HEK293 (cell line): Measurements from ENCODE around the gene SEMA3G.

ENCODE experiments used
- CTCF ChIA-PET: fragments of 350-600 bp; formaldehyde crosslinking; extraction: SDS; loops from one replicate; lab custom pipeline; 2021; ENCODE audit warnings: antibody characterized with exemption; lab: Yijun Ruan, JAX
- POLR2A ChIA-PET: fragments of 300-600 bp; formaldehyde crosslinking; extraction: SDS; loops from one replicate; lab custom pipeline; 2020; ENCODE audit warnings: antibody characterized with exemption, inconsistent platforms; lab: Yijun Ruan, JAX
- H3K27ac ChIP-seq: fragments of 200-500 bp; sonication (Bioruptor generic); 2 replicates; pipeline ENCODE4 v1.5.1; 2014; ENCODE audit warnings: low read depth, low read length, control low read depth, inconsistent platforms; ENCODE audit errors: extremely low read depth
- H3K36me3 ChIP-seq, 2 experiments: fragments of 200-500 bp in 1 of 2; sonication (Bioruptor generic) in 1 of 2; 1 replicate in 1 of 2; 2 replicates in 1 of 2; pipeline ENCODE4 v1.5.1; 2014 to 2017; ENCODE audit warnings: inconsistent platforms in 2 of 2, low read length in 2 of 2; ENCODE audit not compliant: control insufficient read depth in 2 of 2, insufficient read depth in 1 of 2
- H3K4me1 ChIP-seq: fragments of 200-500 bp; sonication (Bioruptor generic); 2 replicates; pipeline ENCODE4 v1.5.1; 2014; ENCODE audit warnings: mild to moderate bottlenecking, low read length, inconsistent platforms; ENCODE audit not compliant: control insufficient read depth, insufficient read depth
- H3K4me3 ChIP-seq: 2 replicates; pipeline ENCODE4 v1.5.1; 2011; ENCODE audit warnings: low read depth, mild to moderate bottlenecking, control low read depth, low read length, moderate library complexity
- H3K9me3 ChIP-seq: fragments of 200-500 bp; sonication (Bioruptor generic); 2 replicates; pipeline ENCODE4 v1.5.1; 2014; ENCODE audit warnings: low read depth, low read length, inconsistent platforms; ENCODE audit not compliant: control insufficient read depth, insufficient read depth
- BCL11B ChIP-seq: fragments of 450-650 bp; formaldehyde crosslinking; IDR thresholded peaks from 2 replicates; pipeline ENCODE4 v1.5.1; 2016; ENCODE audit warnings: low read depth, missing biosample characterization, missing genetic modification characterization
- KLF16 ChIP-seq: fragments of 450-650 bp; formaldehyde crosslinking; IDR thresholded peaks from 2 replicates; pipeline ENCODE4 v1.5.1; 2017; ENCODE audit warnings: missing biosample characterization, missing genetic modification characterization
- RBAK ChIP-seq: fragments of 450-650 bp; formaldehyde crosslinking; IDR thresholded peaks from 2 replicates; pipeline ENCODE4 v1.5.1; 2016; ENCODE audit warnings: missing biosample characterization, missing genetic modification characterization
- ZBTB20 ChIP-seq: fragments of 450-650 bp; formaldehyde crosslinking; IDR thresholded peaks from 2 replicates; pipeline ENCODE4 v1.5.1; 2016; ENCODE audit warnings: missing biosample characterization, missing genetic modification characterization
- ZBTB21 ChIP-seq: fragments of 450-650 bp; formaldehyde crosslinking; IDR thresholded peaks from 2 replicates; pipeline ENCODE4 v1.5.1; 2017; ENCODE audit warnings: missing biosample characterization, missing genetic modification characterization
- ZBTB7A ChIP-seq: fragments of 450-650 bp; formaldehyde crosslinking; IDR thresholded peaks from 2 replicates; pipeline ENCODE4 v1.5.1; 2016; ENCODE audit warnings: low read depth, missing biosample characterization, missing genetic modification characterization
- ZEB2 ChIP-seq: fragments of 450-650 bp; formaldehyde crosslinking; IDR thresholded peaks from 2 replicates; pipeline ENCODE4 v1.5.1; 2016; ENCODE audit warnings: missing biosample characterization, missing genetic modification characterization
- ZNF121 ChIP-seq: fragments of 450-650 bp; formaldehyde crosslinking; IDR thresholded peaks from 2 replicates; pipeline ENCODE4 v1.5.1; 2016; ENCODE audit warnings: missing biosample characterization, missing genetic modification characterization
- ZNF239 ChIP-seq: fragments of 450-650 bp; formaldehyde crosslinking; IDR thresholded peaks from 2 replicates; pipeline ENCODE4 v1.5.1; 2016; ENCODE audit warnings: missing biosample characterization, missing genetic modification characterization
- ZNF391 ChIP-seq: fragments of 450-650 bp; formaldehyde crosslinking; IDR thresholded peaks from 2 replicates; pipeline ENCODE4 v1.5.1; 2016; ENCODE audit warnings: low read depth, missing biosample characterization, missing genetic modification characterization, borderline replicate concordance
- ZNF48 ChIP-seq: fragments of 450-650 bp; formaldehyde crosslinking; IDR thresholded peaks from 2 replicates; pipeline ENCODE4 v1.5.1; 2016; ENCODE audit warnings: missing biosample characterization, missing genetic modification characterization
- ZNF521 ChIP-seq: fragments of 450-650 bp; formaldehyde crosslinking; IDR thresholded peaks from 2 replicates; pipeline ENCODE4 v1.5.1; 2017; ENCODE audit warnings: missing biosample characterization, mild to moderate bottlenecking, missing genetic modification characterization
- ZNF548 ChIP-seq: fragments of 450-650 bp; formaldehyde crosslinking; IDR thresholded peaks from 2 replicates; pipeline ENCODE4 v1.5.1; 2016; ENCODE audit warnings: missing biosample characterization, missing genetic modification characterization
- ZNF558 ChIP-seq: fragments of 450-650 bp; formaldehyde crosslinking; IDR thresholded peaks from 2 replicates; pipeline ENCODE4 v1.5.1; 2016; ENCODE audit warnings: missing biosample characterization, missing genetic modification characterization
- ZNF626 ChIP-seq: fragments of 450-650 bp; sonication (Bioruptor Pico); formaldehyde crosslinking; IDR thresholded peaks from 2 replicates; pipeline ENCODE4 v1.5.1; 2018; ENCODE audit warnings: missing biosample characterization, missing genetic modification characterization, inconsistent platforms
- ZNF664 ChIP-seq: fragments of 450-650 bp; formaldehyde crosslinking; IDR thresholded peaks from 2 replicates; pipeline ENCODE4 v1.5.1; 2016; ENCODE audit warnings: missing biosample characterization, missing genetic modification characterization
- ZNF701 ChIP-seq: fragments of 450-650 bp; formaldehyde crosslinking; IDR thresholded peaks from 2 replicates; pipeline ENCODE4 v1.5.1; 2016; ENCODE audit warnings: missing biosample characterization, missing genetic modification characterization
- ZNF768 ChIP-seq: fragments of 450-650 bp; formaldehyde crosslinking; IDR thresholded peaks from 2 replicates; pipeline ENCODE4 v1.5.1; 2018; ENCODE audit warnings: missing biosample characterization, mild to moderate bottlenecking, missing genetic modification characterization
- TF ChIP-seq, protein P1 (sequence below): fragments of 450-650 bp; formaldehyde crosslinking; IDR thresholded peaks from 2 replicates; pipeline ENCODE4 v1.5.1; 2016; ENCODE audit warnings: missing biosample characterization, missing genetic modification characterization
- TF ChIP-seq, protein P2 (sequence below): fragments of 450-650 bp; formaldehyde crosslinking; IDR thresholded peaks from 2 replicates; pipeline ENCODE4 v1.5.1; 2016; ENCODE audit warnings: missing biosample characterization, missing genetic modification characterization
- TF ChIP-seq, protein P3 (sequence below): fragments of 450-650 bp; formaldehyde crosslinking; IDR thresholded peaks from 2 replicates; pipeline ENCODE4 v1.5.1; 2017; ENCODE audit warnings: missing biosample characterization, missing genetic modification characterization
- TF ChIP-seq, protein P4 (sequence below): IDR thresholded peaks from 2 replicates; pipeline ENCODE4 v1.6.1; 2011; ENCODE audit warnings: mild to moderate bottlenecking, low read depth, low read length, borderline replicate concordance
- TF ChIP-seq, protein P5 (sequence below): fragments of 450-650 bp; formaldehyde crosslinking; IDR thresholded peaks from 2 replicates; pipeline ENCODE4 v1.5.1; 2016; ENCODE audit warnings: missing biosample characterization, missing genetic modification characterization, borderline replicate concordance

Gene SEMA3G

DNA sequence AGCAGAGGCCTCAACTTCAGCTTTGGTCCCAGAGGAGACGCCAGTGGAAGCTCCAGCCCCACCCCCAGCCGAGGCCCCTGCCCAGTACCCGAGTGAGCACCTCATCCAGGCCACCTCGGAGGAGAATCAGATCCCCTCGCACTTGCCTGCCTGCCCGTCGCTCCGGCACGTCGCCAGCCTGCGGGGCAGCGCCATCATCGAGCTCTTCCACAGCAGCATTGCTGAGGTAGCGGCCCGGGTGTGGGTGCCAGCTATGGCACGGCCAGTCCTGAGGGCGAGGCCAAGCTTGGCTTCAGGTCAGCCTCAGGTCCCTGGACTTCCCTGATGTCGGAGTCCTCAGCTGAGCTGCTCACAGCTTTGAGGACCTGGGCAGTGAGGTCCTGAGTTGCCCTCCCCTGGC lies 44.5 kb upstream of the SEMA3G start (continued):
- no peak for TF ChIP-seq BCL11B (tag by site-specific recombination)
- no peak for TF ChIP-seq ZNF626 (tag by site-specific recombination)
- no peak for TF ChIP-seq ZNF521 (tag by site-specific recombination)
- TF ChIP-seq ZBTB21: no peak
- TF ChIP-seq ZNF121: no peak
- TF ChIP-seq ZEB2 (tag by site-specific recombination): no peak

DNA sequence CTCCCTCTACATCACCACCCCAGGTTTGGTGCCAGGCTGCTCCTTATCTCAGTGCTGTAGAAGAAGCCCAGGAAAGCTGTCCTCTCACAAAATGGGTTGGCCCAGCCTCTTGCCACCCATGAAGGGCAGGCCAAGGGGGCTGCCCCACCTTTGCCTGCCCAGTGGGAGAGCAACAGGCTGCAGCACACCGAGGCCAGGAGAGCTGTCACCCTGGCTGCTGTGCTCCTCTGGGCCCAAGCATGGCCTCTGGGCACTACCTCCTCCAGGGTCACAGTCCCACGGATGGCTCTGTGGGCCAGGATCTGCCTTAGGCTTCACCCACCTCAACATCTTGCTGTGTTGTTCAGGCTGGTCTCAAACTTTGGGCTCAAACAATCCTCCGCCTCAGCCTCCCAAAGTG lies 43.8 kb upstream of the SEMA3G start:
- no peaks in the 10 kb centered on the region for H3K9me3 ChIP-seq
- H3K4me1 ChIP-seq: no peaks in the 10 kb centered on the region
- no peak overlapping the region for H3K27ac ChIP-seq
- no peak overlapping the region for H3K4me3 ChIP-seq
- ChIA-PET POLR2A (interaction anchor here (1.1 kb wide), 1 partner anchor 9 kb away, joined by 3 read pairs; no protein-coding TSS in a partner anchor), CTCF (no interaction called here)
- peaks cover 4 to 87% of the 10 kb centered on the region in 2 experiments; a peak in 1 of 3 replicates for H3K36me3 ChIP-seq
- no peak for TF ChIP-seq ZBTB20
- TF ChIP-seq, protein P1, sequence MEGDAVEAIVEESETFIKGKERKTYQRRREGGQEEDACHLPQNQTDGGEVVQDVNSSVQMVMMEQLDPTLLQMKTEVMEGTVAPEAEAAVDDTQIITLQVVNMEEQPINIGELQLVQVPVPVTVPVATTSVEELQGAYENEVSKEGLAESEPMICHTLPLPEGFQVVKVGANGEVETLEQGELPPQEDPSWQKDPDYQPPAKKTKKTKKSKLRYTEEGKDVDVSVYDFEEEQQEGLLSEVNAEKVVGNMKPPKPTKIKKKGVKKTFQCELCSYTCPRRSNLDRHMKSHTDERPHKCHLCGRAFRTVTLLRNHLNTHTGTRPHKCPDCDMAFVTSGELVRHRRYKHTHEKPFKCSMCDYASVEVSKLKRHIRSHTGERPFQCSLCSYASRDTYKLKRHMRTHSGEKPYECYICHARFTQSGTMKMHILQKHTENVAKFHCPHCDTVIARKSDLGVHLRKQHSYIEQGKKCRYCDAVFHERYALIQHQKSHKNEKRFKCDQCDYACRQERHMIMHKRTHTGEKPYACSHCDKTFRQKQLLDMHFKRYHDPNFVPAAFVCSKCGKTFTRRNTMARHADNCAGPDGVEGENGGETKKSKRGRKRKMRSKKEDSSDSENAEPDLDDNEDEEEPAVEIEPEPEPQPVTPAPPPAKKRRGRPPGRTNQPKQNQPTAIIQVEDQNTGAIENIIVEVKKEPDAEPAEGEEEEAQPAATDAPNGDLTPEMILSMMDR (tag by site-specific recombination): no peak
- no peak for TF ChIP-seq ZNF548 (tag by site-specific recombination)
- no peak for TF ChIP-seq ZBTB7A (tag by site-specific recombination)
- no peak for TF ChIP-seq ZBTB21
- TF ChIP-seq, protein P2, sequence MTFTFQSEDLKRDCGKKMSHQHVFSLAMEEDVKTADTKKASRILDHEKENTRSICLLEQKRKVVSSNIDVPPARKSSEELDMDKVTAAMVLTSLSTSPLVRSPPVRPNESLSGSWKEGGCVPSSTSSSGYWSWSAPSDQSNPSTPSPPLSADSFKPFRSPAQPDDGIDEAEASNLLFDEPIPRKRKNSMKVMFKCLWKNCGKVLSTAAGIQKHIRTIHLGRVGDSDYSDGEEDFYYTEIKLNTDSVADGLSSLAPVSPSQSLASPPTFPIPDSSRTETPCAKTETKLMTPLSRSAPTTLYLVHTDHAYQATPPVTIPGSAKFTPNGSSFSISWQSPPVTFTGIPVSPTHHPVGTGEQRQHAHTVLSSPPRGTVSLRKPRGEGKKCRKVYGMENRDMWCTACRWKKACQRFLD (tag by site-specific recombination): no peak
- no peak for TF ChIP-seq ZNF768 (tag by site-specific recombination)
- no peak for TF ChIP-seq ZNF521 (tag by site-specific recombination)
- no peak for TF ChIP-seq ZNF664 (tag by site-specific recombination)
- no peak for TF ChIP-seq ZNF239 (tag by site-specific recombination)
- no peak for TF ChIP-seq RBAK
- TF ChIP-seq, protein P3, sequence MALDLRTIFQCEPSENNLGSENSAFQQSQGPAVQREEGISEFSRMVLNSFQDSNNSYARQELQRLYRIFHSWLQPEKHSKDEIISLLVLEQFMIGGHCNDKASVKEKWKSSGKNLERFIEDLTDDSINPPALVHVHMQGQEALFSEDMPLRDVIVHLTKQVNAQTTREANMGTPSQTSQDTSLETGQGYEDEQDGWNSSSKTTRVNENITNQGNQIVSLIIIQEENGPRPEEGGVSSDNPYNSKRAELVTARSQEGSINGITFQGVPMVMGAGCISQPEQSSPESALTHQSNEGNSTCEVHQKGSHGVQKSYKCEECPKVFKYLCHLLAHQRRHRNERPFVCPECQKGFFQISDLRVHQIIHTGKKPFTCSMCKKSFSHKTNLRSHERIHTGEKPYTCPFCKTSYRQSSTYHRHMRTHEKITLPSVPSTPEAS: no peak
- no peak for TF ChIP-seq ZNF558 (tag by site-specific recombination)
- no peak for TF ChIP-seq ZNF391
- no peak for TF ChIP-seq KLF16 (tag by site-specific recombination)
- TF ChIP-seq, protein P4, sequence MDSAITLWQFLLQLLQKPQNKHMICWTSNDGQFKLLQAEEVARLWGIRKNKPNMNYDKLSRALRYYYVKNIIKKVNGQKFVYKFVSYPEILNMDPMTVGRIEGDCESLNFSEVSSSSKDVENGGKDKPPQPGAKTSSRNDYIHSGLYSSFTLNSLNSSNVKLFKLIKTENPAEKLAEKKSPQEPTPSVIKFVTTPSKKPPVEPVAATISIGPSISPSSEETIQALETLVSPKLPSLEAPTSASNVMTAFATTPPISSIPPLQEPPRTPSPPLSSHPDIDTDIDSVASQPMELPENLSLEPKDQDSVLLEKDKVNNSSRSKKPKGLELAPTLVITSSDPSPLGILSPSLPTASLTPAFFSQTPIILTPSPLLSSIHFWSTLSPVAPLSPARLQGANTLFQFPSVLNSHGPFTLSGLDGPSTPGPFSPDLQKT: no peak
- no peak for TF ChIP-seq ZNF48 (tag by site-specific recombination)
- TF ChIP-seq, protein P5, sequence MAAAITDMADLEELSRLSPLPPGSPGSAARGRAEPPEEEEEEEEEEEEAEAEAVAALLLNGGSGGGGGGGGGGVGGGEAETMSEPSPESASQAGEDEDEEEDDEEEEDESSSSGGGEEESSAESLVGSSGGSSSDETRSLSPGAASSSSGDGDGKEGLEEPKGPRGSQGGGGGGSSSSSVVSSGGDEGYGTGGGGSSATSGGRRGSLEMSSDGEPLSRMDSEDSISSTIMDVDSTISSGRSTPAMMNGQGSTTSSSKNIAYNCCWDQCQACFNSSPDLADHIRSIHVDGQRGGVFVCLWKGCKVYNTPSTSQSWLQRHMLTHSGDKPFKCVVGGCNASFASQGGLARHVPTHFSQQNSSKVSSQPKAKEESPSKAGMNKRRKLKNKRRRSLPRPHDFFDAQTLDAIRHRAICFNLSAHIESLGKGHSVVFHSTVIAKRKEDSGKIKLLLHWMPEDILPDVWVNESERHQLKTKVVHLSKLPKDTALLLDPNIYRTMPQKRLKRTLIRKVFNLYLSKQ (tag by site-specific recombination): no peak
- no peak for TF ChIP-seq ZNF701 (tag by site-specific recombination)
